ENCODE data around the gene MMS19.

Gene MMS19

DNA sequence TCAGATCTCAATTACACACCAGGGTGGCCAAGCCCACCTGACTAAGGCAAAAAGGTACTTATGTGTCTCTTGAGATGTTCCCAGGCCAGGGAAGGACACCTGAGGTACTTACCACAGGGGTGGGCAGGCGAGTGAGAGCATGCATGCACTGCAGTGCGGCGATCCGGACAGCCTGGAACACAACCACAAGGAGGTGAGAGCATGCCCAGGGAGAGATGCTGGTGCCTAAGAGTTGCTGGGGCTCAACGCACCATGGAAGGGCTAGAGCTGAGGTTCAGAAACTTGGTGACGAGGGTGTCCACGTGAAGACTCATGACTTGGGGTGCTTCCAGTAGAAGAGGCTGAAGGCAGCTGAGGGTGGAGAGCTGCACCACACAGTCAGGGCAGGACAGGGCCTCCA is 39.1 kb downstream of the MMS19 start:
- TF ChIP-seq, protein P1, sequence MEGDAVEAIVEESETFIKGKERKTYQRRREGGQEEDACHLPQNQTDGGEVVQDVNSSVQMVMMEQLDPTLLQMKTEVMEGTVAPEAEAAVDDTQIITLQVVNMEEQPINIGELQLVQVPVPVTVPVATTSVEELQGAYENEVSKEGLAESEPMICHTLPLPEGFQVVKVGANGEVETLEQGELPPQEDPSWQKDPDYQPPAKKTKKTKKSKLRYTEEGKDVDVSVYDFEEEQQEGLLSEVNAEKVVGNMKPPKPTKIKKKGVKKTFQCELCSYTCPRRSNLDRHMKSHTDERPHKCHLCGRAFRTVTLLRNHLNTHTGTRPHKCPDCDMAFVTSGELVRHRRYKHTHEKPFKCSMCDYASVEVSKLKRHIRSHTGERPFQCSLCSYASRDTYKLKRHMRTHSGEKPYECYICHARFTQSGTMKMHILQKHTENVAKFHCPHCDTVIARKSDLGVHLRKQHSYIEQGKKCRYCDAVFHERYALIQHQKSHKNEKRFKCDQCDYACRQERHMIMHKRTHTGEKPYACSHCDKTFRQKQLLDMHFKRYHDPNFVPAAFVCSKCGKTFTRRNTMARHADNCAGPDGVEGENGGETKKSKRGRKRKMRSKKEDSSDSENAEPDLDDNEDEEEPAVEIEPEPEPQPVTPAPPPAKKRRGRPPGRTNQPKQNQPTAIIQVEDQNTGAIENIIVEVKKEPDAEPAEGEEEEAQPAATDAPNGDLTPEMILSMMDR (IDR thresholded peaks at IDR 0.05; ENCODE audit: extremely low read depth, missing control alignments), result no peak
- no peak for DNase-seq (ENCODE audit: low spot score)

GRCh38 chr10:97456686-97457065 is 41.5 kb downstream of the MMS19 start:
- DNase-seq (ENCODE audit: low spot score), result no peak
- TF ChIP-seq, protein P1 (IDR thresholded peaks at IDR 0.05; ENCODE audit: extremely low read depth, missing control alignments), result no peak

- DNase-seq (ENCODE audit: low spot score), result no peak
- TF ChIP-seq, protein P1 (IDR thresholded peaks at IDR 0.05; ENCODE audit: extremely low read depth, missing control alignments), result no peak
These were observed 42.1 kb downstream of the MMS19 start for GRCh38 chr10:97456034-97456685.

DNA sequence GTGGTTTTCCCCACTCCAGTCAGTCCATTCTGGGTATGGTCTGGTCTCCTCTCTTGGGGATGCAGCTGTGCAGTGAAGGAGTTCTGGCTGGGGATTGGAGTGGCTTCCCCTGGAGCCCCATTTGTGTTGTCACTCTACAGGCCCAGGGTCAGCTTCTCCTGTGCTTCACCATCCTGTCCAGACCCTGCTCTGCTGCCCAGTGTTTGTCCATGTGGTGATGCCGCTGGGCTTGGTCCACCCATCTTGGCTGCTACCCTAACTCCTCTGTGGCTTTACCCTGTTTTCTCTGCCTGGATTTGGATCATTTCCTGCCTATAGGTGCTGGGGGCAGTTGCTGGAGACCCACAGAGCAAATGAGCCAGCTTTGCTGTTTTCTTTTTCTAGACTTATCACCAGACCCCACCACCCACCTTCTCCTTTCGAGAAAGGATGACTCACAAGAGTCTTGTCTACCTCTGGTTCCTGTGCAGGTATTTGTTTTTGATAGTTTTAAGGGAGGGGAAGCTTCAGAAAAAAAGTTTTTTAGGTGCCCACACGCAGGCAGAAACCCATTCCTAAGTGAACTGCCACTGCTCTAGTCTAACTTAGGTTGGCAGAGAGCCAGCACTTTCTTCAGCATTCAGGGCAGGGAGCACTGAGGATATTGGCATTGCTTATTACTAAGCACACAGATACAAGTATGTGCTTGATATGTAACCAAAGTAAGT is 43.7 kb downstream of the MMS19 start:
- TF ChIP-seq, protein P1 (IDR thresholded peaks at IDR 0.05; ENCODE audit: extremely low read depth, missing control alignments), result no peak
- DNase-seq (ENCODE audit: low spot score), result no peak

DNA sequence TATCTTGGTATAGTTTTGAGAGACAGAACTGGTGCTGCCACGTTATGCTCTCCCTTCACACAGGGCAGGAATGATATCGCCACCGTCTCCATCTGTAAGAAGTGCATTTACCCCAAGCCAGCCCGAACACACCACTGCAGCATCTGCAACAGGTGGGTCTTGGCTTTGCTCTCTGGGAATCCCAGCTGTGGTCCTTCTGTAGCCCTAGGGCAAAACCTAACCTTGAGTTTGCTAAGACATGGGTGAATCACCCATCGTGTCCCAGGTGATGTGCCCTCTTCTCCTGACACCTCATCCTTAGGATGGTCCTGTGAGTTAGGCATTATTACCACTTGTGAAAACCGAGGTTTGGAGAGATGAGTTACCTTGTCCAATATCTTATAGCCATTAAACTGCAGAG is 45.9 kb downstream of the MMS19 start:
- DNase-seq (ENCODE audit: low spot score), result no peak
- TF ChIP-seq, protein P1 (IDR thresholded peaks at IDR 0.05; ENCODE audit: extremely low read depth, missing control alignments), result no peak

DNA sequence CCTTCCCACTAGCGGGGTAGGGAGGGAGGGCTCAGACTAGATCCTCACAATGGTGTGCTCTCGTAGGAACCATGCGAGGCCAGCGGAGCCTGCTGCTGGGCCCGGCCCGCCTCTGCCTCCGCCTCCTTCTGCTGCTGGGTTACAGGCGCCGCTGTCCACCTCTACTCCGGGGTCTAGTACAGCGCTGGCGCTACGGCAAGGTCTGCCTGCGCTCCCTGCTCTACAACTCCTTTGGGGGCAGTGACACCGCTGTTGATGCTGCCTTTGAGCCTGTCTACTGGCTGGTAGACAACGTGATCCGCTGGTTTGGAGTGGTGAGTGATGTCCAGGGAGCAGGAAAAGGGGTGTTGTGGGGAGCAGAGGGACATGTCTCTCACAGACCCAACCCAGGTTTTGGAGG is 46.6 kb downstream of the MMS19 start:
- TF ChIP-seq, protein P1 (IDR thresholded peaks at IDR 0.05; ENCODE audit: extremely low read depth, missing control alignments), result no peak

GRCh38 chr10:97450828-97451227 is 47.4 kb downstream of the MMS19 start:
- no peak for DNase-seq (ENCODE audit: low spot score)
- TF ChIP-seq, protein P1 (IDR thresholded peaks at IDR 0.05; ENCODE audit: extremely low read depth, missing control alignments), result no peak

More for the DNA sequence above, 46.6 kb downstream of the MMS19 start:
- no peak for DNase-seq (ENCODE audit: low spot score)
